ENCODE data around the gene PPP1CB.
"Not testable (repeated sequence)": the region's sequence is repeated elsewhere in the genome, so short reads cannot be mapped to it uniquely, and the experiment has no call there.

PPP1CB gene

GRCh38 chr2:28772351-28772750 lies 20.7 kb downstream of the PPP1CB start:
- Mint-ChIP-seq H3K4me3 (no peak overlapping the region), H3K27ac (no peak overlapping the region), H3K9me3 (no peaks in the 10 kb centered on the region), H3K4me1 (ENCODE audit: low read depth) (peaks cover 49% of the 10 kb centered on the region), H3K27me3 (no peaks in the 10 kb centered on the region), H3K36me3 (ENCODE audit: low read depth) (peaks cover 16% of the 10 kb centered on the region)
- intact Hi-C loops (cut with micrococcal nuclease): no loop called here

GRCh38 chr2:28776471-28776870 lies 24.8 kb downstream of the PPP1CB start:
- Mint-ChIP-seq H3K9me3 (no peaks in the 10 kb centered on the region), H3K36me3 (ENCODE audit: low read depth) (peaks cover 41% of the 10 kb centered on the region), H3K27ac (no peak overlapping the region), H3K4me3 (no peak overlapping the region), H3K27me3 (no peaks in the 10 kb centered on the region), H3K4me1 (ENCODE audit: low read depth) (peaks cover 30% of the 10 kb centered on the region)
- intact Hi-C loops (cut with micrococcal nuclease): no loop called here

- H3K4me1 Mint-ChIP-seq (ENCODE audit: low read depth): peaks cover 23% of the 10 kb centered on the region
- no peaks in the 10 kb centered on the region for H3K27me3 Mint-ChIP-seq
- H3K4me3 Mint-ChIP-seq: no peak overlapping the region
- H3K27ac Mint-ChIP-seq: no peak overlapping the region
- no peaks in the 10 kb centered on the region for H3K9me3 Mint-ChIP-seq
- H3K36me3 Mint-ChIP-seq (ENCODE audit: low read depth): peaks cover 55% of the 10 kb centered on the region
- intact Hi-C loops (cut with micrococcal nuclease): no loop called here
These were observed 26.8 kb downstream of the PPP1CB start for GRCh38 chr2:28778392-28778791.

- Mint-ChIP-seq H3K9me3 (no peaks in the 10 kb centered on the region), H3K4me3 (no peak overlapping the region), H3K4me1 (ENCODE audit: low read depth) (peaks cover 23% of the 10 kb centered on the region), H3K27me3 (no peaks in the 10 kb centered on the region), H3K36me3 (ENCODE audit: low read depth) (peaks cover 61% of the 10 kb centered on the region), H3K27ac (no peak overlapping the region)
- intact Hi-C loops (cut with micrococcal nuclease): no loop called here
These were observed 27.4 kb downstream of the PPP1CB start for GRCh38 chr2:28779001-28779400.

- H3K27ac Mint-ChIP-seq: no peak overlapping the region
- H3K27me3 Mint-ChIP-seq: no peaks in the 10 kb centered on the region
These were observed 28.9 kb downstream of the PPP1CB start for GRCh38 chr2:28780496-28780895.

GRCh38 chr2:28782423-28782822 lies 30.8 kb downstream of the PPP1CB start:
- Mint-ChIP-seq H3K27ac (no peak overlapping the region), H3K4me1 (ENCODE audit: low read depth) (peaks cover 6% of the 10 kb centered on the region), H3K36me3 (ENCODE audit: low read depth) (peaks cover 79% of the 10 kb centered on the region), H3K9me3 (no peaks in the 10 kb centered on the region), H3K27me3 (no peaks in the 10 kb centered on the region), H3K4me3 (no peak overlapping the region)
- intact Hi-C loops (cut with micrococcal nuclease): loop anchor here (10.0 kb wide), 1 partner anchor 218 kb away; no protein-coding TSS in a partner anchor

More at GRCh38 chr2:28780496-28780895, 28.9 kb downstream of the PPP1CB start:
- Mint-ChIP-seq H3K4me1 (ENCODE audit: low read depth) (peaks cover 19% of the 10 kb centered on the region), H3K4me3 (no peak overlapping the region), H3K9me3 (no peaks in the 10 kb centered on the region), H3K36me3 (ENCODE audit: low read depth) (peaks cover 76% of the 10 kb centered on the region)
- intact Hi-C loops (cut with micrococcal nuclease): loop anchor here (10.0 kb wide), 1 partner anchor 216 kb away; no protein-coding TSS in a partner anchor

- not testable (repeated sequence) for H3K4me1 Mint-ChIP-seq (ENCODE audit: low read depth); H3K9me3 Mint-ChIP-seq; H3K4me3 Mint-ChIP-seq; H3K27ac Mint-ChIP-seq; H3K27me3 Mint-ChIP-seq
- H3K36me3 Mint-ChIP-seq (ENCODE audit: low read depth): peaks cover 87% of the 10 kb centered on the region
- intact Hi-C loops (cut with micrococcal nuclease): loop anchor here (10.0 kb wide), 1 partner anchor 220 kb away; no protein-coding TSS in a partner anchor
These were observed 32.9 kb downstream of the PPP1CB start for GRCh38 chr2:28784570-28784969.

GRCh38 chr2:28796620-28797019 lies 45.0 kb downstream of the PPP1CB start:
- Mint-ChIP-seq H3K27ac (no peak overlapping the region), H3K27me3 (no peaks in the 10 kb centered on the region), H3K9me3 (no peaks in the 10 kb centered on the region), H3K36me3 (ENCODE audit: low read depth) (peaks cover 88% of the 10 kb centered on the region), H3K4me3 (no peak overlapping the region), H3K4me1 (ENCODE audit: low read depth) (peaks cover 29% of the 10 kb centered on the region)
- intact Hi-C loops (cut with micrococcal nuclease): no loop called here

DNA sequence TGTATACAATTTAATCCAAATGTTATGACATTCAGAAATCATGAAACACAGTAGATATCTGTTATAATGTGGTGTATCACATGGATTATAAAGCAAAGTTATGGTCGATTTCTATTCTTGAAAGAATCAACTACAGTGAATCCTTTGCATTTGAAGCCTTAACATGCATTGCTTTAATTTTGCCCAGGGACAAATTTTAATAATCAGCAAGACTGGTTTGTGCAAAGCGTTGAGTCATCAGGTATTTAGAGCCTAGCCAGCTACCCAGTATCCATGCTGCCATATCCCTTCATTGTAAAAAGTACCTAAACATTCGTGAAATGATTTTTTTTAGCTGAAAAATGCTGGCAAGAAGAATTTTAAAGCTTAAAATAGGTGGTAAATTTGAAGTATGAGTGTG lies 50.1 kb downstream of the PPP1CB start:
- peaks cover 9% of the 10 kb centered on the region for H3K4me1 Mint-ChIP-seq (ENCODE audit: low read depth)
- intact Hi-C loops (cut with micrococcal nuclease): no loop called here
- H3K9me3 Mint-ChIP-seq: no peaks in the 10 kb centered on the region
- no peaks in the 10 kb centered on the region for H3K27me3 Mint-ChIP-seq
- H3K36me3 Mint-ChIP-seq (ENCODE audit: low read depth): peaks cover 89% of the 10 kb centered on the region
- no peak overlapping the region for H3K4me3 Mint-ChIP-seq
- no peak overlapping the region for H3K27ac Mint-ChIP-seq

DNA sequence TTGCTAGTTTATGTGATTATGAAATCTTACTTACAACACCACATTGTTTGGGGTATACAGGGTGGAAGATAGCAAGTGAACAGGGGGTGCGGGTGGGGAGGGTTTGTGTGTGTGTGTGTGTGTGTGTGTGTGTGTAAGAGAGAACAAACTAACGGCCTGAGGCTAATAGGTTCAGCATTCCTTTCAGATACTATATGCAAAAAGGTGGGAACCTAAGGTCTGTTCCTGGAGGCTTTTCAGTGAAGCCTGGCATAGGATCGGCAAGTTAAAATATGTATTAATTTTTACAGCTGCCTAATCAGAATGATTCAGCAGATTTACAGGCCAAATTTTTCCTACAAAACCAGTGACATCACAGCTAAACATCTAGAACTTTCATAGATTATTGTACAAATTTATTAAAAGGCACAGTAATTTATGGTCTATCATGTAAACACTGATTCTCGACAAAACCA lies 51.4 kb downstream of the PPP1CB start:
- Mint-ChIP-seq H3K4me1 (ENCODE audit: low read depth) (no peaks in the 10 kb centered on the region), H3K27ac (no peak overlapping the region), H3K4me3 (no peak overlapping the region), H3K36me3 (ENCODE audit: low read depth) (peaks cover 83% of the 10 kb centered on the region), H3K9me3 (no peaks in the 10 kb centered on the region), H3K27me3 (no peaks in the 10 kb centered on the region)
- intact Hi-C loops (cut with micrococcal nuclease): no loop called here

GRCh38 chr2:28809927-28810326 lies 58.3 kb downstream of the PPP1CB start:
- H3K27ac Mint-ChIP-seq: peak overlapping the region; percentile 17
- H3K4me3 Mint-ChIP-seq: peak overlapping the region; percentile 83

GRCh38 chr2:28810384-28811285 lies 59.0 kb downstream of the PPP1CB start, which contains the start of gene SPDYA:
SPDYA (plus strand) TSS chr2:28810834; CDS start chr2:28816015, 5,181 bp downstream.
- no peaks in the 10 kb centered on the region for H3K9me3 Mint-ChIP-seq
- H3K27me3 Mint-ChIP-seq: peaks cover 13% of the 10 kb centered on the region
- peak within 1 kb of the TSS; percentile 83 for H3K4me3 Mint-ChIP-seq
- intact Hi-C loops (cut with micrococcal nuclease): no loop called here
- H3K4me1 Mint-ChIP-seq (ENCODE audit: low read depth): peaks cover 18% of the 10 kb centered on the region
- H3K27ac Mint-ChIP-seq: peak within 1 kb of the TSS; percentile 17
- peaks cover 23% of the 10 kb centered on the region for H3K36me3 Mint-ChIP-seq (ENCODE audit: low read depth)

More at GRCh38 chr2:28809927-28810326, 58.3 kb downstream of the PPP1CB start:
- Mint-ChIP-seq H3K4me1 (ENCODE audit: low read depth) (peaks cover 18% of the 10 kb centered on the region), H3K9me3 (no peaks in the 10 kb centered on the region), H3K27me3 (peaks cover 13% of the 10 kb centered on the region), H3K36me3 (ENCODE audit: low read depth) (peaks cover 30% of the 10 kb centered on the region)
- intact Hi-C loops (cut with micrococcal nuclease): no loop called here

DNA sequence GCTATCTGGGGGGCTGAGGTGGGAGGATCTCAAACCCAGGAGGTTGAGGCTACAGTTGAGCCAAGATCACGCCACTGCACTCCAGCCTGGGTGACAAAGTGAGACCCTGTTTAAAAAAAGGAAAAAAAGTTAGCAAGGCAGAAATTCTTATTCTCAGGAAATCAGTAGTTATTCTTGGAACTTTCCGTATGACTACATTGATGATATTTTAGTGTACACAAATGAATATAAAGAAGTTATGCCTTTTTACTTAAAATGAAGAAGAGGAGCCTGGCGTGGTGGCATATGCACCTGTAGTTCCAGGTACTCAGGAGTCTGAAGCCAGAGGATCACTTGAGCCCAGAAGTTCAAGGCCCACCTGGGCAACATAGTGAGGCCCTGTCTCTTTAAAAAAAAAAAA lies 66.4 kb downstream of the PPP1CB start:
- Mint-ChIP-seq H3K27ac (no peak overlapping the region), H3K36me3 (ENCODE audit: low read depth) (no peaks in the 10 kb centered on the region), H3K4me3 (no peak overlapping the region), H3K4me1 (ENCODE audit: low read depth) (no peaks in the 10 kb centered on the region), H3K27me3 (no peaks in the 10 kb centered on the region), H3K9me3 (no peaks in the 10 kb centered on the region)
- intact Hi-C loops (cut with micrococcal nuclease): no loop called here

- Mint-ChIP-seq H3K27me3 (no peaks in the 10 kb centered on the region), H3K4me1 (ENCODE audit: low read depth) (no peaks in the 10 kb centered on the region), H3K27ac (no peak overlapping the region), H3K36me3 (ENCODE audit: low read depth) (no peaks in the 10 kb centered on the region), H3K9me3 (no peaks in the 10 kb centered on the region), H3K4me3 (no peak overlapping the region)
- intact Hi-C loops (cut with micrococcal nuclease): loop anchor here (5.0 to 10.0 kb wide), 2 partner anchors 373 to 1021 kb away; no protein-coding TSS in a partner anchor
These were observed 69.8 kb downstream of the PPP1CB start for GRCh38 chr2:28821295-28821958.
